ENCODE measurements around the gene TBC1D2.

GRCh38 chr9:98235126-98235525 lies 20.3 kb downstream of the TBC1D2 start:
- TF ChIP-seq ZNF383 (CRISPR knock-in tag; IDR thresholded peaks at IDR 0.05; ENCODE audit: borderline replicate concordance) (no peak), RELA (CRISPR knock-in tag; IDR thresholded peaks at IDR 0.05) (no peak), PHF20 (CRISPR knock-in tag; IDR thresholded peaks at IDR 0.05) (no peak), CREM (IDR thresholded peaks at IDR 0.05) (no peak), CREM (CRISPR knock-in tag; IDR thresholded peaks at IDR 0.05) (no peak), NBN (conservative IDR thresholded peaks at IDR 0.05) (no peak)

Data from HepG2 (cell line).